K562 (cell line): Measurements from ENCODE around the gene TSPYL2. TPM values are rescaled to one million over a fixed set of nuclear protein-coding genes. Genes with fewer than 3 reads are reported as not detected.

ENCODE experiments used
- ATAC-seq: fragments of 200-7000 bp; cut with Tn5 transposase; 3 replicates; pipeline ENCODE4 v1.9.1; 2020; ENCODE audit warnings: moderate library complexity
- BruUV-seq: library from RNA; stranded (reverse); fragments of 400-500 nt; replicated peaks from 2 replicates; lab custom pipeline; 2021; lab: Mats Ljungman, UMichigan
- CTCF ChIA-PET: fragments of 300-600 bp; formaldehyde crosslinking; extraction: SDS; loops from one replicate; lab custom pipeline; 2021; ENCODE audit warnings: low intra/inter-chr PET ratio; lab: Yijun Ruan, JAX
- POLR2A ChIA-PET: fragments of 300-600, 350-650 bp; sonication (Branson Sonifier 250); formaldehyde crosslinking; extraction: SDS; loops from one replicate; lab custom pipeline; 2021; ENCODE audit warnings: antibody characterized with exemption, inconsistent platforms; lab: Yijun Ruan, JAX
- DNase-seq, 4 experiments: peaks; one replicate each; pipeline versions ENCODE4 v3.0.0 to v3.0.0-alpha.2; 2011 to 2018; ENCODE audit warnings: low spot score in 3 of 4, mixed read lengths in 3 of 4; ENCODE audit errors: extremely low read depth in 1 of 4
- FAIRE-seq: peaks from 2 replicates; lab custom pipeline; 2011; peaks lifted over from hg19 to GRCh38; lab: Jason Lieb, UNC
- H2AFZ ChIP-seq: 2 replicates; pipeline ENCODE4 v1.6.0; 2011; ENCODE audit warnings: low read depth, low read length, control low read depth, inconsistent platforms
- H3K27ac ChIP-seq: fragments of 200-600 bp; 3 replicates; pipeline ENCODE4 v1.8.0; 2011; ENCODE audit warnings: low read depth, mild to moderate bottlenecking, control low read depth, inconsistent platforms, low read length, moderate library complexity, mixed read lengths; ENCODE audit errors: extremely low read depth
- H3K27me3 ChIP-seq, 2 experiments: fragments of 300-600 bp in 1 of 2; 2 replicates in 1 of 2; 3 replicates in 1 of 2; pipeline versions ENCODE4 v1.6.0 to v1.8.0; 2011; ENCODE audit warnings: inconsistent platforms in 2 of 2, low read length in 2 of 2, mild to moderate bottlenecking in 1 of 2, mixed read lengths in 1 of 2, moderate library complexity in 1 of 2; ENCODE audit not compliant: control insufficient read depth in 2 of 2, insufficient read depth in 2 of 2
- H3K36me3 ChIP-seq: fragments of 300-600 bp; 3 replicates; pipeline ENCODE4 v1.8.0; 2011; ENCODE audit warnings: mild to moderate bottlenecking, low read length, inconsistent platforms; ENCODE audit not compliant: control insufficient read depth, insufficient read depth
- H3K4me1 ChIP-seq, 2 experiments: fragments of 200-600 bp in 1 of 2; replicated peaks in 1 of 2; 2 replicates in 1 of 2; 3 replicates in 1 of 2; pipeline versions ENCODE4 v1.5.1 to v1.8.0; 2011; ENCODE audit warnings: inconsistent platforms in 2 of 2, low read length in 2 of 2, mild to moderate bottlenecking in 1 of 2, mixed read lengths in 1 of 2, moderate library complexity in 1 of 2; ENCODE audit not compliant: control insufficient read depth in 2 of 2, insufficient read depth in 2 of 2
- H3K4me2 ChIP-seq: 2 replicates; pipeline ENCODE4 v1.6.1; 2011; ENCODE audit warnings: low read length, control low read depth, inconsistent platforms, mixed read lengths; ENCODE audit not compliant: insufficient read depth
- H3K4me3 ChIP-seq: fragments of 200-600 bp; sonication (generic), shearing (Covaris generic); 2 replicates; pipeline ENCODE4 v1.5.1; 2016; ENCODE audit warnings: control low read depth, inconsistent platforms
- H3K79me2 ChIP-seq: fragments of 200-600 bp; 3 replicates; pipeline ENCODE4 v1.8.0; 2011; ENCODE audit warnings: low read length, inconsistent platforms; ENCODE audit not compliant: control insufficient read depth, insufficient read depth
- H3K9ac ChIP-seq, 2 experiments: 2 replicates each; pipeline versions ENCODE4 v1.6.0 to v1.6.1; 2011; ENCODE audit warnings: low read depth in 2 of 2, low read length in 2 of 2, control low read depth in 1 of 2, inconsistent platforms in 1 of 2, mild to moderate bottlenecking in 1 of 2, mixed read lengths in 1 of 2; ENCODE audit not compliant: insufficient read depth in 1 of 2
- H3K9me1 ChIP-seq: one replicate; pipeline ENCODE4 v1.6.0; 2011; ENCODE audit warnings: inconsistent platforms, mild to moderate bottlenecking, low read length, moderate library complexity; ENCODE audit not compliant: control insufficient read depth, insufficient read depth
- H3K9me3 ChIP-seq: replicated peaks from 2 replicates; pipeline ENCODE4 v1.5.1; 2011; ENCODE audit warnings: low read depth, low read length, inconsistent platforms; ENCODE audit not compliant: control insufficient read depth, insufficient read depth
- H4K20me1 ChIP-seq: replicated peaks from 2 replicates; pipeline ENCODE4 v1.6.1; 2011; ENCODE audit warnings: low read length, inconsistent platforms, mixed read lengths; ENCODE audit not compliant: control insufficient read depth, insufficient read depth
- CBFB ChIP-seq: sonication (generic); formaldehyde crosslinking; IDR thresholded peaks from 2 replicates; pipeline ENCODE4 v1.4.0; 2020; ENCODE audit warnings: mild to moderate bottlenecking, missing genetic modification reagents
- ILF3 ChIP-seq: fragments of 450-650 bp; IDR thresholded peaks from 2 replicates; pipeline ENCODE4 v1.6.1; 2018; ENCODE audit warnings: antibody characterized with exemption, mild to moderate bottlenecking, moderate library complexity, borderline replicate concordance
- KLF10 ChIP-seq: fragments of 250-450 bp; sonication (Bioruptor Pico); IDR thresholded peaks from 2 replicates; pipeline ENCODE4 v1.6.1; 2021; ENCODE audit warnings: matching md5 sums
- NCOA2 ChIP-seq, 2 experiments: fragments of 450-650 bp; IDR thresholded peaks; 2 replicates each; pipeline ENCODE4 v1.6.1; 2018; ENCODE audit warnings: mild to moderate bottlenecking in 2 of 2, moderate library complexity in 1 of 2; ENCODE audit not compliant: partially characterized antibody in 2 of 2
- ZNF165 ChIP-seq: fragments of 250-450 bp; sonication (Bioruptor Pico); IDR thresholded peaks from 2 replicates; pipeline ENCODE4 v1.4.0; 2020; ENCODE audit warnings: borderline replicate concordance
- WGBS: fragments of 100-300 bp; shearing (Covaris generic); methylation state at CpG from one replicate; pipeline ENCODE4 v1.1.6; 2016; ENCODE audit warnings: low coverage, mixed read lengths; ENCODE audit not compliant: insufficient coverage; ENCODE audit errors: missing lambda C conversion rate; 5-methylcytosine and 5-hydroxymethylcytosine counted together
- in situ Hi-C: fragments of 300-500 bp; cut with MboI; formaldehyde crosslinking; loops from 4 replicates; pipeline ENCODE4 v1.15.0; 2018; ENCODE audit warnings: inconsistent platforms, mixed read lengths
- intact Hi-C: fragments of 100-400 bp; cut with micrococcal nuclease; formaldehyde crosslinking; loops from 2 replicates; pipeline ENCODE4 v1.14.2; 2022
- polyA plus RNA-seq, 8 experiments: library from polyadenylated mRNA; depleted of rRNA in 4 of 8; stranded (reverse) in 5 of 8; unstranded in 3 of 8; fragments of >200 nt; fragmentation: Nextera tagmentation in 2 of 8; fragmentation: Illumina TruSeq in 1 of 8; extraction: Ambion mirVana in 2 of 8; extraction: Trizol in 1 of 8; gene quantifications; 2 replicates each; pipeline versions ENCODE4 v1.2.1 to v1.2.3, GENCODE V29; 2011 to 2014; ENCODE audit warnings: inconsistent platforms in 1 of 8, missing spikeins in 1 of 8
- total RNA-seq, 7 experiments: library from RNA; depleted of rRNA in 6 of 7; stranded (reverse); fragments of >200 nt in 6 of 7; fragmentation: Illumina TruSeq in 2 of 7; extraction: Trizol in 2 of 7; gene quantifications; 2 replicates each; pipeline versions ENCODE4 v1.2.1 to v1.2.3, GENCODE V29; 2011 to 2021; ENCODE audit warnings: low replicate concordance in 1 of 7
- TF ChIP-seq, protein P1 (sequence below): fragments of 450-650 bp; formaldehyde crosslinking; IDR thresholded peaks from 2 replicates; pipeline ENCODE4 v1.4.0; 2022; ENCODE audit warnings: missing genetic modification characterization

The TSPYL2 gene
- total and polyA plus RNA-seq, 9 of the 15 experiments (the other 6 are each of a cell fraction or from before 2014, with no cell fraction given): 0.41 to 20.0 (median 10.8) TPM

DNA sequence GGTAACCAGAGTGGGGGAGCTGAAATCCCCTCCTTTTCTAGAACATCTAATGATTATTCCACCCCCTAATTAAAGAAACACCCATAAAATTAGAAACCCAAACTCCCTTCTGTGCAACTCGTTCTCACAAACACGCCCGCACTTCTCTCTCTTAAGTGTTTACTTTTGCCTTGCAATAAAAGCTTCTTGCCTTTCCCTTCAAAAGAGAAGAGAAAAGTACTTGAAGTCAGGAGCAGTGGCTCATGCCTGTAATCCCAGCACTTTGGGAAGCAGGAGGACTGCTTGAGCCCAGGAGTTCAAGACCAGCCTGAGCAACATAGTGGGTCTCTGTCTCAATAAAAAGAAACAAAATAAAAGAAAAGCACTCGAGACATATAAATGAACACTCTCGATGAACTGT is 37.2 kb upstream of the TSPYL2 start:
- POLR2A ChIA-PET: no interaction called here
- TF ChIP-seq KLF10 (CRISPR knock-in tag) (no peak), ILF3 (no peak), ZNF165 (CRISPR knock-in tag) (no peak), NCOA2 (IDR thresholded peaks at IDR 0.05; ENCODE audit: partially characterized antibody in 2 of 2) (no peak), CBFB (CRISPR knock-in tag) (no peak)
- TF ChIP-seq, protein P1, sequence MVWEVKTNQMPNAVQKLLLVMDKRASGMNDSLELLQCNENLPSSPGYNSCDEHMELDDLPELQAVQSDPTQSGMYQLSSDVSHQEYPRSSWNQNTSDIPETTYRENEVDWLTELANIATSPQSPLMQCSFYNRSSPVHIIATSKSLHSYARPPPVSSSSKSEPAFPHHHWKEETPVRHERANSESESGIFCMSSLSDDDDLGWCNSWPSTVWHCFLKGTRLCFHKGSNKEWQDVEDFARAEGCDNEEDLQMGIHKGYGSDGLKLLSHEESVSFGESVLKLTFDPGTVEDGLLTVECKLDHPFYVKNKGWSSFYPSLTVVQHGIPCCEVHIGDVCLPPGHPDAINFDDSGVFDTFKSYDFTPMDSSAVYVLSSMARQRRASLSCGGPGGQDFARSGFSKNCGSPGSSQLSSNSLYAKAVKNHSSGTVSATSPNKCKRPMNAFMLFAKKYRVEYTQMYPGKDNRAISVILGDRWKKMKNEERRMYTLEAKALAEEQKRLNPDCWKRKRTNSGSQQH (CRISPR knock-in tag): no peak
- TF ChIP-seq, all 486 proteins: peak for 0
- no peaks in the 10 kb centered on the region for H3K36me3 ChIP-seq
- no peaks in the 10 kb centered on the region for H4K20me1 ChIP-seq
- in situ Hi-C loops (no loop called here), intact Hi-C loops (no loop called here)
- H2AFZ ChIP-seq: no peak overlapping the region
- 5% methylated on average over 5 of the region's 5 CpGs for WGBS
- no peaks in the 10 kb centered on the region for H3K4me1 ChIP-seq
- no peak for ATAC-seq
- FAIRE-seq: no peak
- H3K27ac ChIP-seq: no peak overlapping the region
- no peak for DNase-seq
- H3K9me3 ChIP-seq: no peaks in the 10 kb centered on the region
- H3K4me2 ChIP-seq: no peak overlapping the region
- BruUV-seq: no TSS peak
- no peaks in the 10 kb centered on the region for H3K79me2 ChIP-seq
- H3K27me3 ChIP-seq: peaks cover 0 to 9% of the 10 kb centered on the region in 2 experiments; a peak in 1 of 5 replicates
- H3K4me3 ChIP-seq: no peak overlapping the region
- CTCF ChIA-PET: no interaction called here
- H3K9me1 ChIP-seq: no peaks in the 10 kb centered on the region
- H3K9ac ChIP-seq: no peak overlapping the region
